HG02973 (cell line): Measurements from ENCODE around the gene TMEM182.

Experiments
- ATAC-seq: cut with Tn5 transposase; IDR thresholded peaks from one replicate; pipeline ENCODE4 v1.9.1; 2021; ENCODE audit warnings: moderate library complexity; ENCODE audit not compliant: unreplicated experiment

TMEM182 gene

GRCh38 chr2:102761763-102762162 is at the start of gene TMEM182:
Gene TMEM182, plus strand, starts transcription at chr2:102762031. Its CDS starts 187 bp downstream, at chr2:102762218.
- ATAC-seq = no peak

GRCh38 chr2:102717308-102718018 is 44.4 kb upstream of the TMEM182 start:
- ATAC-seq = no peak

GRCh38 chr2:102718387-102719316 is 43.2 kb upstream of the TMEM182 start:
- ATAC-seq = no peak

- ATAC-seq = no peak
These were observed 37.8 kb upstream of the TMEM182 start for GRCh38 chr2:102724016-102724490.

- no peak for ATAC-seq
These were observed 37.3 kb upstream of the TMEM182 start for GRCh38 chr2:102724553-102724952.

- ATAC-seq = no peak
These were observed 35.4 kb upstream of the TMEM182 start for GRCh38 chr2:102726128-102727087.

GRCh38 chr2:102735416-102736109 is 26.3 kb upstream of the TMEM182 start:
- no peak for ATAC-seq

- peak; percentile 16 for ATAC-seq
These were observed 25.8 kb upstream of the TMEM182 start for GRCh38 chr2:102736110-102736409.

GRCh38 chr2:102736410-102737409 is 25.1 kb upstream of the TMEM182 start:
- ATAC-seq = peak; percentile 88

- ATAC-seq = peak; percentile 49
These were observed 24.4 kb upstream of the TMEM182 start for GRCh38 chr2:102737431-102737830.

- ATAC-seq = no peak
These were observed 18.6 kb upstream of the TMEM182 start for GRCh38 chr2:102743259-102743658.

GRCh38 chr2:102748107-102748506 is 13.7 kb upstream of the TMEM182 start:
- no peak for ATAC-seq

- peak; percentile 77 for ATAC-seq
These were observed 11.9 kb upstream of the TMEM182 start for GRCh38 chr2:102749938-102750337.

- peak; percentile 54 for ATAC-seq
These were observed 8.2 kb upstream of the TMEM182 start for GRCh38 chr2:102753563-102754159.

- ATAC-seq = no peak
These were observed 7.2 kb upstream of the TMEM182 start for GRCh38 chr2:102754456-102755145.

- ATAC-seq = no peak
These were observed 6.5 kb upstream of the TMEM182 start for GRCh38 chr2:102755284-102755683.

GRCh38 chr2:102758439-102758838 is 3.4 kb upstream of the TMEM182 start:
- ATAC-seq = no peak

GRCh38 chr2:102764083-102764482 is 2.3 kb downstream of the TMEM182 start:
- no peak for ATAC-seq
